SH-SY5Y (cell line): Measurements from ENCODE around the gene ITGA6.

Source experiments
- GATA2 ChIP-seq: IDR thresholded peaks from 2 replicates; pipeline ENCODE4 v1.6.1; 2011; ENCODE audit warnings: mild to moderate bottlenecking, low read depth, low read length
- GATA3 ChIP-seq: IDR thresholded peaks from 2 replicates; pipeline ENCODE4 v1.6.1; 2011; ENCODE audit warnings: low read depth, mild to moderate bottlenecking, low read length, moderate library complexity

Gene ITGA6

GRCh38 chr2:172484706-172485105 is 57.3 kb downstream of the ITGA6 start:
- TF ChIP-seq GATA3, result no peak
- TF ChIP-seq GATA2, result no peak

GRCh38 chr2:172488556-172488955 is 61.2 kb downstream of the ITGA6 start:
- TF ChIP-seq GATA3 (no peak), GATA2 (no peak)

GRCh38 chr2:172489681-172490080 is 62.3 kb downstream of the ITGA6 start:
- TF ChIP-seq GATA2 (no peak), GATA3 (no peak)

- TF ChIP-seq GATA2 (no peak), GATA3 (no peak)
Measured at GRCh38 chr2:172496160-172496608, 68.8 kb downstream of the ITGA6 start.

- TF ChIP-seq GATA2 (no peak), GATA3 (no peak)
Measured at GRCh38 chr2:172507199-172507598, 79.8 kb downstream of the ITGA6 start.

- no peak for TF ChIP-seq GATA2
Measured at GRCh38 chr2:172510088-172510487, 82.7 kb downstream of the ITGA6 start.

GRCh38 chr2:172510548-172510947 is 83.2 kb downstream of the ITGA6 start:
- TF ChIP-seq GATA2 (no peak), GATA3 (no peak)

- TF ChIP-seq GATA3, result no peak
- TF ChIP-seq GATA2, result no peak
Measured at GRCh38 chr2:172512810-172513523, 85.6 kb downstream of the ITGA6 start.

- TF ChIP-seq GATA3 (no peak), GATA2 (no peak)
Measured at GRCh38 chr2:172513524-172513900, 86.1 kb downstream of the ITGA6 start.

- TF ChIP-seq GATA2 (no peak), GATA3 (no peak)
Measured at GRCh38 chr2:172513935-172514586, 86.7 kb downstream of the ITGA6 start.

- TF ChIP-seq GATA3, result no peak
- no peak for TF ChIP-seq GATA2
Measured at GRCh38 chr2:172516299-172516698, 88.9 kb downstream of the ITGA6 start.

- TF ChIP-seq GATA3, result no peak
- no peak for TF ChIP-seq GATA2
Measured at GRCh38 chr2:172518995-172519394, 91.6 kb downstream of the ITGA6 start.

GRCh38 chr2:172525601-172526000 is 98.2 kb downstream of the ITGA6 start:
- TF ChIP-seq GATA3 (no peak), GATA2 (no peak)

- TF ChIP-seq GATA3 (no peak), GATA2 (no peak)
Measured at GRCh38 chr2:172531309-172531708, 103.9 kb downstream of the ITGA6 start.

GRCh38 chr2:172533687-172534086 is 106.3 kb downstream of the ITGA6 start:
- TF ChIP-seq GATA3 (no peak), GATA2 (no peak)
